HepG2 (cell line): ENCODE measurements around the gene THY1.

ENCODE experiments used
- CTCF ChIP-seq: sonication (generic); formaldehyde crosslinking; IDR thresholded peaks from 2 replicates; pipeline ENCODE4 v1.5.0; 2020; ENCODE audit warnings: mild to moderate bottlenecking, missing genetic modification reagents, moderate library complexity
- FIP1L1 ChIP-seq: fragments of 200-400 bp; formaldehyde crosslinking; IDR thresholded peaks from 2 replicates; pipeline ENCODE4 v1.6.1; 2018; ENCODE audit warnings: low read depth, mild to moderate bottlenecking, low read length, moderate library complexity, borderline replicate concordance; ENCODE audit not compliant: insufficient read depth
- MXI1 ChIP-seq: IDR thresholded peaks from 3 replicates; pipeline ENCODE4 v1.6.1; 2012; ENCODE audit warnings: low read depth, low read length, inconsistent platforms, borderline replicate concordance
- POLR2A ChIP-seq, 2 experiments: IDR thresholded peaks; 2 replicates each; pipeline ENCODE4 v1.6.1; 2011; ENCODE audit warnings: low read depth in 2 of 2, low read length in 2 of 2, mild to moderate bottlenecking in 1 of 2, moderate library complexity in 1 of 2; ENCODE audit not compliant: insufficient read depth in 1 of 2
- ZNF280D ChIP-seq: sonication (generic); formaldehyde crosslinking; IDR thresholded peaks from 2 replicates; pipeline ENCODE4 v1.5.1; 2020; ENCODE audit warnings: mild to moderate bottlenecking, missing genetic modification reagents
- ZNF354B ChIP-seq: sonication (generic); formaldehyde crosslinking; IDR thresholded peaks from 2 replicates; pipeline ENCODE4 v1.8.0; 2022; ENCODE audit warnings: mild to moderate bottlenecking, missing genetic modification reagents
- ZNF567 ChIP-seq: sonication (generic); formaldehyde crosslinking; IDR thresholded peaks from 2 replicates; pipeline ENCODE4 v1.8.1; 2023; ENCODE audit warnings: mild to moderate bottlenecking, missing genetic modification reagents, borderline replicate concordance
- ZNF776 ChIP-seq: sonication (generic); formaldehyde crosslinking; IDR thresholded peaks from 2 replicates; pipeline ENCODE4 v1.4.0; 2020; ENCODE audit warnings: mild to moderate bottlenecking, missing genetic modification reagents
- ZSCAN22 ChIP-seq: sonication (generic); formaldehyde crosslinking; IDR thresholded peaks from 2 replicates; pipeline ENCODE4 v1.4.0; 2020; ENCODE audit warnings: mild to moderate bottlenecking, missing genetic modification reagents

GRCh38 chr11:119469506-119469905 is 46.5 kb upstream of the THY1 start:
- TF ChIP-seq ZNF776 (CRISPR knock-in tag) (no peak), ZNF354B (CRISPR knock-in tag) (no peak), POLR2A (IDR thresholded peaks at IDR 0.05; ENCODE audit: insufficient read depth in 1 of 2, low read depth in 2 of 2, low read length in 2 of 2) (no peak), CTCF (CRISPR knock-in tag) (no peak), ZNF280D (CRISPR knock-in tag) (no peak), ZSCAN22 (CRISPR knock-in tag) (no peak), ZNF567 (no peak), MXI1 (no peak), FIP1L1 (no peak)
